A549 (cell line): Measurements from ENCODE around the gene CFAP58. TPM values are rescaled to one million over a fixed set of nuclear protein-coding genes. Genes with fewer than 3 reads are reported as not detected.
A peak's percentile ranks its signal among the peaks of the same experiment; 100 is the strongest.

Source experiments
- ATAC-seq, 2 experiments: fragments of 200-7000 bp in 1 of 2; fragments of >200 bp in 1 of 2; cut with Nextera tagmentation in 1 of 2; cut with Tn5 transposase in 1 of 2; 3 replicates each; pipeline versions ENCODE4 v1.8.0 to v1.9.1; 2018 to 2020; ENCODE audit warnings: mild to moderate bottlenecking in 1 of 2, moderate library complexity in 1 of 2
- CTCF ChIA-PET: fragments of 300-600 bp; sonication (Branson Sonifier 250); formaldehyde crosslinking; extraction: SDS; loops from one replicate; lab custom pipeline; 2021; ENCODE audit warnings: antibody characterized with exemption, inconsistent platforms; lab: Yijun Ruan, JAX
- POLR2A ChIA-PET: fragments of 350-600 bp; formaldehyde crosslinking; extraction: SDS; loops from one replicate; lab custom pipeline; 2021; ENCODE audit warnings: antibody characterized with exemption, inconsistent platforms; lab: Yijun Ruan, JAX
- DNase-seq, 2 experiments: peaks; one replicate each; pipeline versions ENCODE4 v3.0.0 to v3.0.0-alpha.2; 2011 to 2016; ENCODE audit warnings: low read depth in 1 of 2, low spot score in 1 of 2
- FAIRE-seq: peaks from 2 replicates; lab custom pipeline; 2011; peaks lifted over from hg19 to GRCh38; lab: Jason Lieb, UNC
- H3K27ac ChIP-seq, 2 experiments: fragments of >200 bp; sonication (Bioruptor Twin); formaldehyde crosslinking; 3 replicates each; pipeline ENCODE4 v1.5.1; 2016 to 2017
- H3K4me1 ChIP-seq: fragments of >200 bp; sonication (Bioruptor Twin); formaldehyde crosslinking; 3 replicates; pipeline ENCODE4 v1.6.1; 2016
- H3K4me2 ChIP-seq: fragments of >200 bp; sonication (Bioruptor Twin); formaldehyde crosslinking; 3 replicates; pipeline ENCODE4 v1.6.1; 2016
- H3K4me3 ChIP-seq: fragments of >200 bp; sonication (Bioruptor Twin); formaldehyde crosslinking; 3 replicates; pipeline ENCODE4 v1.5.1; 2016
- H3K9me3 ChIP-seq: fragments of >200 bp; sonication (Bioruptor Twin); formaldehyde crosslinking; 3 replicates; pipeline ENCODE4 v1.6.1; 2016
- CBX8 ChIP-seq: fragments of 200-600 bp; sonication (generic); IDR thresholded peaks from 2 replicates; pipeline ENCODE4 v1.6.1; 2016
- CHD4 ChIP-seq: fragments of 200-600 bp; sonication (generic); IDR thresholded peaks from 2 replicates; pipeline ENCODE4 v1.6.1; 2016; ENCODE audit warnings: antibody characterized with exemption, mild to moderate bottlenecking, borderline replicate concordance
- EHF ChIP-seq: fragments of 250-450 bp; sonication (Bioruptor Pico); IDR thresholded peaks from 2 replicates; pipeline ENCODE4 v1.5.0; 2020; ENCODE audit warnings: mild to moderate bottlenecking
- JUN ChIP-seq, 2 experiments: fragments of >200 bp; sonication (Bioruptor Twin); formaldehyde crosslinking; IDR thresholded peaks; 2 replicates in 1 of 2; 3 replicates in 1 of 2; pipeline ENCODE4 v1.6.1; 2016 to 2017
- PHF8 ChIP-seq: fragments of 200-600 bp; sonication (generic); IDR thresholded peaks from 2 replicates; pipeline ENCODE4 v1.6.1; 2016; ENCODE audit warnings: low read depth, mild to moderate bottlenecking, antibody characterized with exemption, moderate library complexity, borderline replicate concordance
- RAD21 ChIP-seq, 2 experiments: fragments of >200 bp in 1 of 2; sonication (Bioruptor Twin) in 1 of 2; formaldehyde crosslinking in 1 of 2; IDR thresholded peaks in 1 of 2; conservative IDR thresholded peaks in 1 of 2; 2 replicates in 1 of 2; 3 replicates in 1 of 2; pipeline ENCODE4 v1.6.1; 2012 to 2018; ENCODE audit warnings: inconsistent platforms in 1 of 2
- RARB ChIP-seq: fragments of 250-450 bp; sonication (Bioruptor Pico); IDR thresholded peaks from 2 replicates; pipeline ENCODE4 v1.8.0; 2021; ENCODE audit warnings: mild to moderate bottlenecking, moderate library complexity
- RNF2 ChIP-seq: fragments of 200-600 bp; sonication (generic); IDR thresholded peaks from 2 replicates; pipeline ENCODE4 v1.6.1; 2016; ENCODE audit warnings: low read depth, mild to moderate bottlenecking, antibody characterized with exemption, moderate library complexity, borderline replicate concordance
- SMC3 ChIP-seq: fragments of >200 bp; sonication (Bioruptor Twin); formaldehyde crosslinking; IDR thresholded peaks from 3 replicates; pipeline ENCODE4 v1.6.1; 2018; ENCODE audit warnings: inconsistent platforms
- ZC3H11A ChIP-seq: fragments of 450-650 bp; IDR thresholded peaks from 2 replicates; pipeline ENCODE4 v1.6.1; 2014; ENCODE audit warnings: antibody characterized with exemption, mild to moderate bottlenecking
- ZFP36 ChIP-seq: fragments of 450-650 bp; IDR thresholded peaks from 2 replicates; pipeline ENCODE4 v1.6.1; 2014; ENCODE audit warnings: borderline replicate concordance; ENCODE audit not compliant: partially characterized antibody
- ZNF302 ChIP-seq: fragments of 250-450 bp; sonication (Bioruptor Pico); IDR thresholded peaks from 2 replicates; pipeline ENCODE4 v1.9.0; 2021; ENCODE audit warnings: inconsistent platforms, mild to moderate bottlenecking, moderate library complexity
- WGBS: methylation state at CpG from one replicate; pipeline ENCODE4 v1.1.6; 2017; ENCODE audit errors: missing lambda C conversion rate; 5-methylcytosine and 5-hydroxymethylcytosine counted together
- polyA plus RNA-seq, 4 experiments: library from polyadenylated mRNA; depleted of rRNA in 3 of 4; stranded (reverse); fragments of >200 nt; fragmentation: RNase III in 1 of 4; extraction: RNeasy Plus Mini Kit Qiagen cat#74134 plus additional on column Dnase treatment in 1 of 4; gene quantifications; 2 replicates in 3 of 4; 3 replicates in 1 of 4; pipeline ENCODE4 v1.2.3, GENCODE V29; 2011 to 2017
- TF ChIP-seq, protein P1 (sequence below): fragments of 450-650 bp; IDR thresholded peaks from 2 replicates; pipeline ENCODE4 v1.6.1; 2014; ENCODE audit warnings: antibody characterized with exemption
- TF ChIP-seq, protein P2 (sequence below): fragments of 250-450 bp; sonication (Bioruptor Pico); IDR thresholded peaks from 2 replicates; pipeline ENCODE4 v1.5.0; 2021; ENCODE audit warnings: mild to moderate bottlenecking, moderate library complexity, borderline replicate concordance
- TF ChIP-seq, protein P3 (sequence below): fragments of >200 bp; sonication (Bioruptor Twin); formaldehyde crosslinking; IDR thresholded peaks from 2 replicates; pipeline ENCODE4 v1.6.1; 2016

Gene CFAP58
- polyA plus RNA-seq, 2 of the 4 experiments (the other 2 are of a cell fraction): 0.22 to 0.25 TPM

DNA sequence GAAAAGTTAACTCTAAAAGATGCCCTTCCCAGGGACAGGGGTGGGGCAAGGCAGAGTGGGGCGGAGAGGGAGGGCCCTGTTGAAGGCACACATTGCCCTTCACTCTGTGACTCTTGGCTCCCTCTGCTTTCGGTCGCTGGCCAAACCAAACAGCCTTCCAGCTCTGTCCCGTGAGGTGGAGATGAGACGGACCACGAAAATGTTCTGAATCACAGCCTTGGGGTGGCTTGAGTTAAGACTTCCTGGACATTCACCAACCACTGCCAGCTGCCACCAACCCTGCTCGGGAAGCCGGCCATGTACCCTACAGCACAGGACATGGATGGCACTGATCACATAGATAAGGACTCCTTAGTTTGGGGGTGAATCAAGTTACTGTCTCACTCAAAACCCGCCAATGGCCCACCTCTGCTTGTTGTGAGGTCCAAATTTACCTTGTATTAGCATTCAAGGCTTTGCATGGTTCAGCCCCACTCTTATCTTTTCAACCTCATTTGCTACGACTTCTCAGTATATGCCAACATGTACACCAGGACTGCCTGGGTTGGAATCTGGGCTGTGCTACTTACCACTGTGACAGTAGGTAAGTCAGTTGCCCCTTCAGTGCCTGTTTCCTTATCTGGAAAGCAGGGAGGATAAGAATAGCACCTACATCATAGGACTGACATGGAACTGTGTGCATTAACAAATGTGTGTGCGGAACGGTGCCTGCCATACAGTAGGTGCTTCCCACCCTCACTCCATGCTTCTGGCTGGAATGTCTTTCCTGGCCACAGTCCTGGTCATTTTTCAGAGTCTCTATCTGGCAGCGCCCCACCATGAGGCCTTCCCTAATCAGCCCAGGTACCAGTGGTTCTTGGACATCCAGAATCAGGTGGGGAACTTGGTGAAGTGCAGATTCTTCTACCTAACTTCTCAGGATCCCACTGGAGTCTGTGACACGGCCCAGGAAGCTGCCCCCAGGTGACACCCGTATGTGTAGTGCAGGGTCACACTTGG, 43.4 kb upstream of the CFAP58 start:
- no peak for TF ChIP-seq JUN (IDR thresholded peaks at IDR 0.05)
- TF ChIP-seq, protein P1, sequence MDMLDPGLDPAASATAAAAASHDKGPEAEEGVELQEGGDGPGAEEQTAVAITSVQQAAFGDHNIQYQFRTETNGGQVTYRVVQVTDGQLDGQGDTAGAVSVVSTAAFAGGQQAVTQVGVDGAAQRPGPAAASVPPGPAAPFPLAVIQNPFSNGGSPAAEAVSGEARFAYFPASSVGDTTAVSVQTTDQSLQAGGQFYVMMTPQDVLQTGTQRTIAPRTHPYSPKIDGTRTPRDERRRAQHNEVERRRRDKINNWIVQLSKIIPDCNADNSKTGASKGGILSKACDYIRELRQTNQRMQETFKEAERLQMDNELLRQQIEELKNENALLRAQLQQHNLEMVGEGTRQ: no peak
- no peak for TF ChIP-seq ZFP36
- TF ChIP-seq, protein P2, sequence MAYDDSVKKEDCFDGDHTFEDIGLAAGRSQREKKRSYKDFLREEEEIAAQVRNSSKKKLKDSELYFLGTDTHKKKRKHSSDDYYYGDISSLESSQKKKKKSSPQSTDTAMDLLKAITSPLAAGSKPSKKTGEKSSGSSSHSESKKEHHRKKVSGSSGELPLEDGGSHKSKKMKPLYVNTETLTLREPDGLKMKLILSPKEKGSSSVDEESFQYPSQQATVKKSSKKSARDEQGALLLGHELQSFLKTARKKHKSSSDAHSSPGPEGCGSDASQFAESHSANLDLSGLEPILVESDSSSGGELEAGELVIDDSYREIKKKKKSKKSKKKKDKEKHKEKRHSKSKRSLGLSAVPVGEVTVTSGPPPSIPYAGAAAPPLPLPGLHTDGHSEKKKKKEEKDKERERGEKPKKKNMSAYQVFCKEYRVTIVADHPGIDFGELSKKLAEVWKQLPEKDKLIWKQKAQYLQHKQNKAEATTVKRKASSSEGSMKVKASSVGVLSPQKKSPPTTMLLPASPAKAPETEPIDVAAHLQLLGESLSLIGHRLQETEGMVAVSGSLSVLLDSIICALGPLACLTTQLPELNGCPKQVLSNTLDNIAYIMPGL (CRISPR knock-in tag): no peak
- TF ChIP-seq EHF (CRISPR knock-in tag): no peak
- TF ChIP-seq ZC3H11A: no peak
- TF ChIP-seq ZNF302 (CRISPR knock-in tag): no peak
- no peak for FAIRE-seq
- CTCF ChIA-PET: interaction anchor here (0.8 to 17.2 kb wide), 9 partner anchors 11 to 38 kb away, joined by 3 to 267 read pairs (median 4); partner anchors contain the start of gene ITPRIP
- no peak overlapping the region for H3K4me2 ChIP-seq
- WGBS: 77% methylated on average over 15 of the region's 15 CpGs
- no peak overlapping the region for H3K4me3 ChIP-seq
- H3K9me3 ChIP-seq: no peaks in the 10 kb centered on the region
- DNase-seq: no peak
- POLR2A ChIA-PET: no interaction called here
- H3K27ac ChIP-seq: 0 out of 6 replicates have a peak overlapping the region, but pooled peaks of 1 of the 2 experiments have one; percentile 9
- ATAC-seq: no peak
- peaks cover 10% of the 10 kb centered on the region; the same call in 1 of the 3 replicates for H3K4me1 ChIP-seq

DNA sequence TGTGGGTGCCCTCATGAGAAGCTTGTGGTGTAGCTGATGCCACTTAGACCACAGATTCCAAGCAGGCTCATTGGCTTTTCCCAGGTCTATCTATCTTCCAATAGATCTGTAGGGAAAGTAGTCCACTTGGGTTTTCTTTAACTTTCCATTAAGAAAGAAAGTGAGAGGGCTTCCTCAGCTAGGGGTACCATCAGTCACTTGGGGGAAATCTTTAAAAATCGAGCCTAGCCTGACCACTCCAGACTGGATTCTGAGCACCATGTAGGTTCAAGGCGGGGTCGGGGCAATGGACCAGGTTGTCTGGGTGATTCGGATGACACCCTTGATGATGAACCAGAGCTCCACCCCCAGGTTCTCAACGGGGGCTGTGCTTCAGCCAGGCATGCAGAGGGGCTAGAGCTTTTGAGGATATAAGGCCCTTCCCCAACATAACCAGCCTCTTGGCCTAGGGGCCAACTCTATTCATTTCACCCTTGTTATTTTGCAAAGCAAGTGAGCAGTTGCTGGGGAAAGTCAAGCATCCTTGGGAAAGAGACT, 42.4 kb upstream of the CFAP58 start:
- DNase-seq (no peak), ATAC-seq (no peak), FAIRE-seq (no peak)
- ChIA-PET CTCF (interaction anchor here (1.0 to 17.2 kb wide), 10 partner anchors 6 to 42 kb away, joined by 3 to 267 read pairs (median 12); partner anchors contain the start of genes CFAP58 and ITPRIP), POLR2A (no interaction called here)
- H3K4me1 ChIP-seq: 0 out of 3 replicates have a peak, but pooled peaks cover 4% of the 10 kb centered on the region
- TF ChIP-seq SMC3: no peak
- TF ChIP-seq, protein P3, sequence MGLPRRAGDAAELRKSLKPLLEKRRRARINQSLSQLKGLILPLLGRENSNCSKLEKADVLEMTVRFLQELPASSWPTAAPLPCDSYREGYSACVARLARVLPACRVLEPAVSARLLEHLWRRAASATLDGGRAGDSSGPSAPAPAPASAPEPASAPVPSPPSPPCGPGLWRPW: no peak
- TF ChIP-seq CHD4: no peak
- TF ChIP-seq RAD21 (conservative IDR thresholded peaks at IDR 0.05 in 1 of 2, IDR thresholded peaks at IDR 0.05 in 1 of 2): no peak
- no peak for TF ChIP-seq PHF8
- no peak for TF ChIP-seq RARB (CRISPR knock-in tag)
- no peak for TF ChIP-seq EHF (CRISPR knock-in tag)
- TF ChIP-seq RNF2: no peak
- TF ChIP-seq CBX8: no peak
- H3K9me3 ChIP-seq: no peaks in the 10 kb centered on the region
- 79% methylated on average over 5 of the region's 5 CpGs for WGBS
- no peak overlapping the region for H3K27ac ChIP-seq
- H3K4me2 ChIP-seq: no peak overlapping the region
- H3K4me3 ChIP-seq: no peak overlapping the region
